NOMO-1 treated with DMSO at 0.1 percent for 48 hours (cell line): ENCODE results near the gene FGR.

Experiments used
- DNase-seq: peaks from one replicate; lab custom pipeline; 2025; ENCODE audit not compliant: unreplicated experiment; lab: John Stamatoyannopoulos, UW

FGR gene

GRCh38 chr1:27601771-27602461 is 33.1 kb downstream of the FGR start:
- DNase-seq = no peak

GRCh38 chr1:27601321-27601770 is 33.6 kb downstream of the FGR start:
- DNase-seq = no peak

GRCh38 chr1:27600498-27601175 is 34.3 kb downstream of the FGR start:
- no peak for DNase-seq

GRCh38 chr1:27599605-27600497 is 35.1 kb downstream of the FGR start:
- no peak for DNase-seq

- DNase-seq = no peak
Observed at GRCh38 chr1:27598902-27599528, 36.0 kb downstream of the FGR start.

- no peak for DNase-seq
Observed at GRCh38 chr1:27598295-27598687, 36.7 kb downstream of the FGR start.

- no peak for DNase-seq
Observed at GRCh38 chr1:27597516-27598294, 37.3 kb downstream of the FGR start.

GRCh38 chr1:27596986-27597385 is 38.0 kb downstream of the FGR start:
- DNase-seq = no peak

- no peak for DNase-seq
Observed at GRCh38 chr1:27596261-27596660, 38.7 kb downstream of the FGR start.

- DNase-seq = no peak
Observed at GRCh38 chr1:27595597-27595996, 39.4 kb downstream of the FGR start.

GRCh38 chr1:27594564-27595510 is 40.1 kb downstream of the FGR start:
- DNase-seq = no peak

- DNase-seq = no peak
Observed at GRCh38 chr1:27593678-27594563, 41.1 kb downstream of the FGR start.

GRCh38 chr1:27592931-27593677 is 41.9 kb downstream of the FGR start:
- DNase-seq = no peak

- DNase-seq = no peak
Observed at GRCh38 chr1:27592232-27592930, 42.6 kb downstream of the FGR start.

- DNase-seq = no peak
Observed at GRCh38 chr1:27591622-27592021, 43.4 kb downstream of the FGR start.

- no peak for DNase-seq
Observed at GRCh38 chr1:27590917-27591508, 44.0 kb downstream of the FGR start.
